ENCODE results near the gene ZNF396. TPM values are rescaled to one million over a fixed set of nuclear protein-coding genes. Genes with fewer than 3 reads are reported as not detected.

ZNF396 gene
- total RNA-seq = 1 to 10 TPM in 1 of 2 experiments, under 1 TPM in 1; 0.70 to 1.1 TPM

DNA sequence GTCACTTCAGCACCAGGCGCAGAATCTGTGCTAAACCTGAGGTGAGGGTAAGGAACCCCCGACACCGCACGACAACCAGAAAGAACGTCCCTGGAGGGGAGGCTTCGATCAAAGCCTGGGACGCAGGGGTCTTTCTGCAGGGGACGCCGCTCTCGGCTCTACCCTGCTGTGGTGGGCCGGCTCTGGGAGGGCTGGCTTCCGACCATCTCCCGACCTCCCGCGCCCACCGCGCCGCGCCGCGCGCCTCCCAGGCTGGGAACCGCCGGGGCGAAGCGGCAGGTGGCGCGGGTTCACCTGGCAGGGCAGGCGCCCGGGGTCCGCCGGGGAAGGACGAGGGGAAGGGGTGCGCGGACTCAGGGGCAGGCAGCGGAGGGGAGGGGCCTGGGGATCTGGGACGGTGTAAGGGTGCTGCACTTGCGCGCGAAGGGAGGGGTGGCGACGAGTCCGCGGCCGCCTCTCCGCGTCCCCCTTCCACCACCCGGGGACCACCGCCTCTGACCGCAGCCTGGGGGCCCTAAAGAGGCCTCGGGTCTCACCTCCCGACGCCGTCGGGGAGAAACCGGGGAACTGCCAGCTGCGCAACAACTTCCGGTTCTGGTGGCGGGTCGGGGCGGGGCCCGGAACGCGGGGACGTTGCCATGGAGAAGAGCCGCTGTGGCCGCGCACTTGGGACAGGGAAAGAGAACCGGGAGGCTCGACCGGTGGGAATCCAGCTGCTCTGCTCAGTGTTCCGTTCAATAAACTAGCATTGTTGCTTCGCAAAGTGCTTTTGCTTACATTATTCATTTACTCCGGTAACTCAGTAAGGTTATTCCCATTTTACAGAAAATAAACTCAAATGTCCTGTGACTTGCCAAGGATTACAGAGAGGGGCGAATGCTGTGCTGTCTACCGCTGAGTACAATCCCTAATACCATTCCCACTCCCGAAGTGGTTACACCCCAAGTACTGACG is at the start of gene ZNF396:
TSS of gene ZNF396 (minus strand) at position 596 of the 954 bp plus-strand sequence. CDS start 3,045 bp downstream, outside the sequence.
- Mint-ChIP-seq H3K27ac (peak within 1 kb of the TSS; percentile 60), H3K4me1 (peaks cover 9% of the 10 kb centered on the region), H3K9me3 (ENCODE audit: low read depth) (no peaks in the 10 kb centered on the region), H3K27me3 (peaks cover 16% of the 10 kb centered on the region), H3K4me3 (peak within 1 kb of the TSS; percentile 73), H3K36me3 (no peaks in the 10 kb centered on the region)
- peak; percentile 80 for DNase-seq
- CTCF ChIA-PET = interaction anchor here (1.0 kb wide), 1 partner anchor 10 kb away, joined by 3 read pairs; no protein-coding TSS in a partner anchor
- ATAC-seq = peak; percentile 83

GRCh38 chr18:35426786-35427185 is 49.6 kb upstream of the ZNF396 start:
- H3K27ac Mint-ChIP-seq = no peak overlapping the region
- no peak for DNase-seq
- no peaks in the 10 kb centered on the region for H3K9me3 Mint-ChIP-seq (ENCODE audit: low read depth)
- H3K36me3 Mint-ChIP-seq = no peaks in the 10 kb centered on the region
- no peaks in the 10 kb centered on the region for H3K4me1 Mint-ChIP-seq
- H3K27me3 Mint-ChIP-seq = no peaks in the 10 kb centered on the region
- no peak overlapping the region for H3K4me3 Mint-ChIP-seq
- CTCF ChIA-PET = no interaction called here
- ATAC-seq = no peak

- peaks cover 2% of the 10 kb centered on the region for H3K27me3 Mint-ChIP-seq
- ATAC-seq = no peak
- no peaks in the 10 kb centered on the region for H3K36me3 Mint-ChIP-seq
Observed at GRCh38 chr18:35424356-35424755, 47.2 kb upstream of the ZNF396 start.

DNA sequence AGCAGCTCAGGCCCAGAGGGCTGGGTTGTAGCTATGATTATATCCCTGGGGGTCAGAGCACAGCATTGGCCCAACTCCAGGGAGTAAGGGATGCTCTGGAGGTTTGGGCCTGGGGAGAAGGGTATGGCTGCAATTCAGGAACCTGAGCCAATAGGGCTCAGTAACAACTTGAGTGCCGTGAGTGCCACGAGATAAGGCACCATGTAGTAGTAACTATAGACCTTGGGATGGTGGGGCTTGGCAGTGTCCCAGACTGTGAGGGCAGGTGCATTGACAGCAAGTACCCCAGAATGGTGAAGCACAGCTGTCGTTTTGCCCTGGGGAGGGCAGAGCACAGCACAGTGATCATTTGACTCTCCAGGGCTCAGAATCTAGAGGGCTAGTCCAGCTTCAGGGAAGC is 45.1 kb upstream of the ZNF396 start:
- CTCF ChIA-PET = no interaction called here
- no peaks in the 10 kb centered on the region for H3K4me1 Mint-ChIP-seq
- peaks cover 9% of the 10 kb centered on the region for H3K27me3 Mint-ChIP-seq
- ATAC-seq (no peak), DNase-seq (no peak)
- no peak overlapping the region for H3K4me3 Mint-ChIP-seq
- H3K36me3 Mint-ChIP-seq = peaks cover 1% of the 10 kb centered on the region
- peaks cover 4% of the 10 kb centered on the region for H3K9me3 Mint-ChIP-seq (ENCODE audit: low read depth)
- no peak overlapping the region for H3K27ac Mint-ChIP-seq

More at GRCh38 chr18:35424356-35424755, 47.2 kb upstream of the ZNF396 start:
- CTCF ChIA-PET = no interaction called here
- Mint-ChIP-seq H3K4me1 (no peaks in the 10 kb centered on the region), H3K9me3 (ENCODE audit: low read depth) (no peaks in the 10 kb centered on the region), H3K27ac (no peak overlapping the region), H3K4me3 (no peak overlapping the region)
- DNase-seq = no peak

- DNase-seq = no peak
- Mint-ChIP-seq H3K36me3 (peaks cover 3% of the 10 kb centered on the region), H3K4me3 (no peak overlapping the region), H3K27ac (no peak overlapping the region), H3K27me3 (peaks cover 14% of the 10 kb centered on the region), H3K9me3 (ENCODE audit: low read depth) (peaks cover 4% of the 10 kb centered on the region), H3K4me1 (peaks cover 13% of the 10 kb centered on the region)
- CTCF ChIA-PET = no interaction called here
- ATAC-seq = no peak
Observed at GRCh38 chr18:35418610-35419009, 41.5 kb upstream of the ZNF396 start.

DNA sequence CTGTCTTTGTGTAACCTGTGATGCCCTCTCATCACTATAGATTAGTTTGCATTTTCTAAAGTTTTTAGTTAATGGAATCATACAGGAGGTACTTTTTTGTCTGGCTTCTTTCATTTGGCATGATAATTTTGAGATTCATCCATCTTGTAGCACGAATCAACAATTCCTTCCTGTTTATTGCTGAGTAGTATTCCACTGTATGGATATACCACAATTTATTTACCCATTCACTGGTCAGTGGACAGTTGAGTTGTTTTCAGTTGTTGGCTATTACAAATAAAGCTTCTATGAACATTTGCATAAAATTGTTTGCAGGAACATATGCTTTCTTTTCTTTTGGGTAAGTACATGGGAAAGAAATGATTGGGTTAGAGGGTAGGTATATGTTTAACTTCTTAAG is 40.1 kb upstream of the ZNF396 start:
- ATAC-seq (no peak), DNase-seq (no peak)
- CTCF ChIA-PET = no interaction called here
- H3K9me3 Mint-ChIP-seq (ENCODE audit: low read depth) = peaks cover 4% of the 10 kb centered on the region
- H3K4me1 Mint-ChIP-seq = peaks cover 16% of the 10 kb centered on the region
- H3K36me3 Mint-ChIP-seq = peaks cover 3% of the 10 kb centered on the region
- H3K27me3 Mint-ChIP-seq = peaks cover 18% of the 10 kb centered on the region
- H3K4me3 Mint-ChIP-seq = no peak overlapping the region
- no peak overlapping the region for H3K27ac Mint-ChIP-seq

- H3K27me3 Mint-ChIP-seq = peaks cover 20% of the 10 kb centered on the region
- H3K4me1 Mint-ChIP-seq = peaks cover 16% of the 10 kb centered on the region
- DNase-seq = no peak
- peaks cover 3% of the 10 kb centered on the region for H3K36me3 Mint-ChIP-seq
- H3K9me3 Mint-ChIP-seq (ENCODE audit: low read depth) = peaks cover 4% of the 10 kb centered on the region
- ATAC-seq = no peak
- CTCF ChIA-PET = no interaction called here
- no peak overlapping the region for H3K4me3 Mint-ChIP-seq
- no peak overlapping the region for H3K27ac Mint-ChIP-seq
Observed at GRCh38 chr18:35415511-35416073, 38.5 kb upstream of the ZNF396 start.

GRCh38 chr18:35413163-35413511 is 36.0 kb upstream of the ZNF396 start:
- peaks cover 2% of the 10 kb centered on the region for H3K9me3 Mint-ChIP-seq (ENCODE audit: low read depth)
- peaks cover 2% of the 10 kb centered on the region for H3K36me3 Mint-ChIP-seq
- no peak overlapping the region for H3K4me3 Mint-ChIP-seq
- DNase-seq = no peak
- peaks cover 16% of the 10 kb centered on the region for H3K4me1 Mint-ChIP-seq
- ATAC-seq = no peak
- H3K27me3 Mint-ChIP-seq = peaks cover 17% of the 10 kb centered on the region
- no peak overlapping the region for H3K27ac Mint-ChIP-seq
- CTCF ChIA-PET = interaction anchor here (0.9 kb wide), 1 partner anchor 183 kb away, joined by 4 read pairs; no protein-coding TSS in a partner anchor

DNA sequence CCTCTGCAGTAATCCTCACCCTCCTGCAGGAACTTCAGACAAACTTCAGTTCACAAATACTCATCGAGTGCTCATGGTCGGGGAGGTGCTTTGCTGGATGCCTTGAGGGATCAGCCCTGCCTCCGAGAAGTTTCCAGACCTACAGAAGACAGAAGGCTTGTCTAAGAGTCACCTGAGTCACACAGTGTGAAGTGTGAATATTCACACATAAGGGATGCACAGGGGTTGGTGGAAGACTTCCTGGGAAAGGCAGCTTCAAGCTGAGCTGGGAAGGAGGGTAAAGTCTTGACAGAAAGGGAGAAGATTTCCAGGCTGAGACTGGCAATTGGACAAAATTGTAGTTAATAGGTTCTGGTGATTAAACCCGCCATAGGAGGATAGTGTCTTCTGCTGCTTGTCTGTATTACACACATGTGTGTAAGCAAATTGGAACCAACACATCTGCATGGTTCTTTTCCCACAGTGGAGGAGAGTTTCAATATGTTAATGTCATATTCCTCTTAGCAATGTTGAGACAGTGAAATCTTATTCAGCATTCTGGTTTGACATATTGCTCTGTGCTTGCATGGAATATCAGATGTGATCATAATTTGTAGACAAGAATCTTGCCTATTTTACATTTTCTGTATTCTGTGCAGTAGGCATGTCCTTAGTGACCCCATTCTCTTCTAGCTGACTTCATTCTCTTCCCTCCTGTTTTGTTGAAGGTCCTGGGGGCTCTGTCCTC is 34.7 kb upstream of the ZNF396 start:
- Mint-ChIP-seq H3K27me3 (peaks cover 11% of the 10 kb centered on the region), H3K36me3 (no peaks in the 10 kb centered on the region), H3K4me3 (no peak overlapping the region), H3K9me3 (ENCODE audit: low read depth) (no peaks in the 10 kb centered on the region), H3K4me1 (peaks cover 16% of the 10 kb centered on the region), H3K27ac (no peak overlapping the region)
- no peak for DNase-seq
- CTCF ChIA-PET = no interaction called here
- ATAC-seq = no peak

- H3K4me1 Mint-ChIP-seq = peaks cover 8% of the 10 kb centered on the region
- no peak for DNase-seq
- H3K27ac Mint-ChIP-seq = no peak overlapping the region
- no peaks in the 10 kb centered on the region for H3K36me3 Mint-ChIP-seq
- ATAC-seq = no peak
- CTCF ChIA-PET = no interaction called here
- H3K9me3 Mint-ChIP-seq (ENCODE audit: low read depth) = no peaks in the 10 kb centered on the region
- peaks cover 15% of the 10 kb centered on the region for H3K27me3 Mint-ChIP-seq
- no peak overlapping the region for H3K4me3 Mint-ChIP-seq
Observed at GRCh38 chr18:35410561-35410960, 33.4 kb upstream of the ZNF396 start.

DNA sequence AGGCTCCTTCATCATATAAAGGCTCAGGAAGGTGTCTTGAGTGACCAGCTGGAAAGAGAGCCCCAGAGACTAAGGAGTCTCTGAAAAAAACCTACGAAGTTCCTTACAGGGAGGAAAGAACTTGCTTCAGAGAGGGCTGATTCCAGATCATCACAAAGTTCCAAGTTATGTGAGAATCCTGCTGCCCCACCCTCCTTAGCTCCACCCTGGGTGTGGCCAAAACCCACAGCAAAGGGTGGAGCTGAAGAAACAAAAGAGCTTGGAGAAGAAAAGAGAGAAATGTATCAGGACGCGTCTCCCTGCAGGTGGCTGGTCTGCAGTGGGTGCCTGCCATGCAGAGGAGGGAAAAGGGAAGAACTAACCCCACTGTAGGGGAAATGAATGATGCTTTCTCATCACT is 32.8 kb upstream of the ZNF396 start:
- CTCF ChIA-PET = interaction anchor here (1.8 kb wide), 1 partner anchor 23 kb away, joined by 6 read pairs; no protein-coding TSS in a partner anchor
- Mint-ChIP-seq H3K4me3 (no peak overlapping the region), H3K27me3 (peaks cover 22% of the 10 kb centered on the region), H3K4me1 (peaks cover 3% of the 10 kb centered on the region), H3K36me3 (no peaks in the 10 kb centered on the region), H3K9me3 (ENCODE audit: low read depth) (no peaks in the 10 kb centered on the region), H3K27ac (no peak overlapping the region)
- DNase-seq (no peak), ATAC-seq (no peak)

GRCh38 chr18:35408843-35409261 is 31.7 kb upstream of the ZNF396 start:
- CTCF ChIA-PET = interaction anchor here (0.6 to 2.1 kb wide), 5 partner anchors 22 to 554 kb away, joined by 3 to 6 read pairs (median 3); partner anchors contain the start of gene INO80C
- peaks cover 21% of the 10 kb centered on the region for H3K27me3 Mint-ChIP-seq
- DNase-seq (no peak), ATAC-seq (no peak)
- H3K4me3 Mint-ChIP-seq = no peak overlapping the region
- no peak overlapping the region for H3K27ac Mint-ChIP-seq
- no peaks in the 10 kb centered on the region for H3K36me3 Mint-ChIP-seq
- no peaks in the 10 kb centered on the region for H3K9me3 Mint-ChIP-seq (ENCODE audit: low read depth)
- H3K4me1 Mint-ChIP-seq = peaks cover 3% of the 10 kb centered on the region

GRCh38 chr18:35407871-35408481 is 30.8 kb upstream of the ZNF396 start:
- ATAC-seq (peak; percentile 68), DNase-seq (peak; percentile 56)
- peaks cover 24% of the 10 kb centered on the region for H3K27me3 Mint-ChIP-seq
- peaks cover 3% of the 10 kb centered on the region for H3K4me1 Mint-ChIP-seq
- no peaks in the 10 kb centered on the region for H3K9me3 Mint-ChIP-seq (ENCODE audit: low read depth)
- H3K27ac Mint-ChIP-seq = no peak overlapping the region
- H3K36me3 Mint-ChIP-seq = no peaks in the 10 kb centered on the region
- CTCF ChIA-PET = interaction anchor here (1.2 to 2.1 kb wide), 6 partner anchors 10 to 350 kb away, joined by 3 to 6 read pairs (median 4); partner anchors contain the start of gene INO80C
- H3K4me3 Mint-ChIP-seq = no peak overlapping the region

Measured in activated CD8-positive, alpha-beta memory T cell treated with anti-CD3 and anti-CD28 coated beads, Interleukin-2, amount 10 ng/mL, durations not matched to agents 7 days and 5 days (primary cell).